GM12864 (cell line): ENCODE measurements around the gene NDST1.

Source experiments
- DNase-seq: peaks from one replicate; pipeline ENCODE4 v3.0.0-alpha.2; 2011; ENCODE audit warnings: low read depth
- H3K4me3 ChIP-seq: 2 replicates; pipeline ENCODE4 v1.5.1; 2011; ENCODE audit warnings: mild to moderate bottlenecking, low read depth, low read length, control low read depth
- CTCF ChIP-seq: IDR thresholded peaks from 2 replicates; pipeline ENCODE4 v1.5.1; 2011; ENCODE audit warnings: low read depth, mild to moderate bottlenecking, moderate library complexity, low read length, control low read depth, inconsistent platforms; ENCODE audit errors: missing control alignments

The NDST1 gene

GRCh38 chr5:150595466-150596031 is 87.6 kb downstream of the NDST1 start:
- TF ChIP-seq CTCF, result no peak
- no peak overlapping the region for H3K4me3 ChIP-seq
- DNase-seq, result no peak

- no peak overlapping the region for H3K4me3 ChIP-seq
- TF ChIP-seq CTCF, result no peak
- DNase-seq, result no peak
Observed at GRCh38 chr5:150596313-150596712, 88.4 kb downstream of the NDST1 start.

- TF ChIP-seq CTCF, result no peak
- DNase-seq, result no peak
- no peak overlapping the region for H3K4me3 ChIP-seq
Observed at GRCh38 chr5:150596826-150597225, 88.9 kb downstream of the NDST1 start.

- H3K4me3 ChIP-seq, result no peak overlapping the region
- TF ChIP-seq CTCF, result no peak
- DNase-seq, result no peak
Observed at GRCh38 chr5:150598006-150598405, 90.1 kb downstream of the NDST1 start.

- no peak for DNase-seq
- H3K4me3 ChIP-seq, result no peak overlapping the region
- no peak for TF ChIP-seq CTCF
Observed at GRCh38 chr5:150598821-150599273, 90.9 kb downstream of the NDST1 start.

GRCh38 chr5:150599281-150599680 is 91.3 kb downstream of the NDST1 start:
- DNase-seq, result no peak
- no peak for TF ChIP-seq CTCF
- H3K4me3 ChIP-seq, result no peak overlapping the region

- no peak for DNase-seq
- no peak for TF ChIP-seq CTCF
- no peak overlapping the region for H3K4me3 ChIP-seq
Observed at GRCh38 chr5:150599917-150600511, 92.1 kb downstream of the NDST1 start.
